ENCODE data around the gene SUFU. TPM values are rescaled to one million over a fixed set of nuclear protein-coding genes. Genes with fewer than 3 reads are reported as not detected.

The SUFU gene
- polyA plus RNA-seq, 2 donors = 2.9 to 6.0 TPM

GRCh38 chr10:102676534-102677315 lies 173.0 kb downstream of the SUFU start:
- no peaks in the 10 kb centered on the region for H3K36me3 ChIP-seq (ENCODE audit: control insufficient read depth in 2 of 2, insufficient read depth in 2 of 2, low read length in 1 of 2)
- WGBS, 2 donors = 76 to 81% methylated on average over 9 of the region's 9 CpGs
- no peaks in the 10 kb centered on the region for H3K9me3 ChIP-seq (ENCODE audit: control insufficient read depth in 2 of 2, insufficient read depth in 1 of 2, low read depth in 1 of 2, low read length in 1 of 2)
- no peak overlapping the region for H3K4me3 ChIP-seq (ENCODE audit: low read depth in 1 of 2, low read length in 2 of 2)
- H3K27me3 ChIP-seq (ENCODE audit: control insufficient read depth in 1 of 2, insufficient read depth in 2 of 2, low read length in 2 of 2) = no peaks in the 10 kb centered on the region
- H3K27ac ChIP-seq (ENCODE audit: low read depth in 2 of 2, low read length in 1 of 2) = peak overlapping the region in 1 of 2 donors; percentile 11
- peaks cover 10 to 14% of the 10 kb centered on the region in 2 donors for H3K4me1 ChIP-seq (ENCODE audit: control insufficient read depth in 2 of 2, insufficient read depth in 2 of 2, low read length in 1 of 2)

GRCh38 chr10:102677331-102678067 lies 173.7 kb downstream of the SUFU start:
- Histone ChIP-seq H3K27me3 (ENCODE audit: control insufficient read depth in 1 of 2, insufficient read depth in 2 of 2, low read length in 2 of 2) (no peaks in the 10 kb centered on the region), H3K36me3 (ENCODE audit: control insufficient read depth in 2 of 2, insufficient read depth in 2 of 2, low read length in 1 of 2) (no peaks in the 10 kb centered on the region), H3K4me3 (ENCODE audit: low read depth in 1 of 2, low read length in 2 of 2) (no peak overlapping the region), H3K4me1 (ENCODE audit: control insufficient read depth in 2 of 2, insufficient read depth in 2 of 2, low read length in 1 of 2) (peaks cover 10 to 14% of the 10 kb centered on the region in 2 donors), H3K27ac (ENCODE audit: low read depth in 2 of 2, low read length in 1 of 2) (peak overlapping the region in 1 of 2 donors; percentile 15), H3K9me3 (ENCODE audit: control insufficient read depth in 2 of 2, insufficient read depth in 1 of 2, low read depth in 1 of 2, low read length in 1 of 2) (no peaks in the 10 kb centered on the region)
- 75 to 78% methylated on average over 9 of the region's 9 CpGs for WGBS, 2 donors

GRCh38 chr10:102678068-102678400 lies 174.3 kb downstream of the SUFU start:
- H3K27ac ChIP-seq (ENCODE audit: low read depth in 2 of 2, low read length in 1 of 2) = peak overlapping the region in 1 of 2 donors; percentile 18
- no peaks in the 10 kb centered on the region for H3K9me3 ChIP-seq (ENCODE audit: control insufficient read depth in 2 of 2, insufficient read depth in 1 of 2, low read depth in 1 of 2, low read length in 1 of 2)
- H3K27me3 ChIP-seq (ENCODE audit: control insufficient read depth in 1 of 2, insufficient read depth in 2 of 2, low read length in 2 of 2) = no peaks in the 10 kb centered on the region
- no peak overlapping the region for H3K4me3 ChIP-seq (ENCODE audit: low read depth in 1 of 2, low read length in 2 of 2)
- H3K36me3 ChIP-seq (ENCODE audit: control insufficient read depth in 2 of 2, insufficient read depth in 2 of 2, low read length in 1 of 2) = no peaks in the 10 kb centered on the region
- H3K4me1 ChIP-seq (ENCODE audit: control insufficient read depth in 2 of 2, insufficient read depth in 2 of 2, low read length in 1 of 2) = peaks cover 9 to 14% of the 10 kb centered on the region in 2 donors
- 70 to 83% methylated on average over 9 of the region's 9 CpGs for WGBS, 2 donors

- Histone ChIP-seq H3K27me3 (ENCODE audit: control insufficient read depth in 1 of 2, insufficient read depth in 2 of 2, low read length in 2 of 2) (no peaks in the 10 kb centered on the region), H3K27ac (ENCODE audit: low read depth in 2 of 2, low read length in 1 of 2) (no peak overlapping the region), H3K36me3 (ENCODE audit: control insufficient read depth in 2 of 2, insufficient read depth in 2 of 2, low read length in 1 of 2) (no peaks in the 10 kb centered on the region), H3K4me3 (ENCODE audit: low read depth in 1 of 2, low read length in 2 of 2) (no peak overlapping the region), H3K4me1 (ENCODE audit: control insufficient read depth in 2 of 2, insufficient read depth in 2 of 2, low read length in 1 of 2) (peaks cover 9 to 14% of the 10 kb centered on the region in 2 donors), H3K9me3 (ENCODE audit: control insufficient read depth in 2 of 2, insufficient read depth in 1 of 2, low read depth in 1 of 2, low read length in 1 of 2) (no peaks in the 10 kb centered on the region)
- 18% methylated on average over 9 of the region's 9 CpGs for WGBS, 2 donors
Observed at GRCh38 chr10:102678842-102679289, 175.1 kb downstream of the SUFU start.

GRCh38 chr10:102679596-102679995 lies 175.8 kb downstream of the SUFU start:
- H3K27me3 ChIP-seq (ENCODE audit: control insufficient read depth in 1 of 2, insufficient read depth in 2 of 2, low read length in 2 of 2) = no peaks in the 10 kb centered on the region
- H3K9me3 ChIP-seq (ENCODE audit: control insufficient read depth in 2 of 2, insufficient read depth in 1 of 2, low read depth in 1 of 2, low read length in 1 of 2) = no peaks in the 10 kb centered on the region
- H3K4me1 ChIP-seq (ENCODE audit: control insufficient read depth in 2 of 2, insufficient read depth in 2 of 2, low read length in 1 of 2) = peaks cover 8 to 9% of the 10 kb centered on the region in 2 donors
- H3K4me3 ChIP-seq (ENCODE audit: low read depth in 1 of 2, low read length in 2 of 2) = no peak overlapping the region
- 93 to 96% methylated on average over 4 of the region's 4 CpGs for WGBS, 2 donors
- no peak overlapping the region for H3K27ac ChIP-seq (ENCODE audit: low read depth in 2 of 2, low read length in 1 of 2)
- H3K36me3 ChIP-seq (ENCODE audit: control insufficient read depth in 2 of 2, insufficient read depth in 2 of 2, low read length in 1 of 2) = no peaks in the 10 kb centered on the region

GRCh38 chr10:102681696-102682095 lies 177.9 kb downstream of the SUFU start:
- no peak overlapping the region for H3K4me3 ChIP-seq (ENCODE audit: low read depth in 1 of 2, low read length in 2 of 2)
- no peaks in the 10 kb centered on the region for H3K27me3 ChIP-seq (ENCODE audit: control insufficient read depth in 1 of 2, insufficient read depth in 2 of 2, low read length in 2 of 2)
- WGBS, 2 donors = 74 to 80% methylated on average over 5 of the region's 5 CpGs
- H3K4me1 ChIP-seq (ENCODE audit: control insufficient read depth in 2 of 2, insufficient read depth in 2 of 2, low read length in 1 of 2) = peaks cover 3 to 4% of the 10 kb centered on the region in 2 donors
- H3K9me3 ChIP-seq (ENCODE audit: control insufficient read depth in 2 of 2, insufficient read depth in 1 of 2, low read depth in 1 of 2, low read length in 1 of 2) = no peaks in the 10 kb centered on the region
- peaks cover 0 to 4% of the 10 kb centered on the region in 2 donors for H3K36me3 ChIP-seq (ENCODE audit: control insufficient read depth in 2 of 2, insufficient read depth in 2 of 2, low read length in 1 of 2)
- H3K27ac ChIP-seq (ENCODE audit: low read depth in 2 of 2, low read length in 1 of 2) = no peak overlapping the region

GRCh38 chr10:102682416-102682815 lies 178.6 kb downstream of the SUFU start:
- Histone ChIP-seq H3K36me3 (ENCODE audit: control insufficient read depth in 2 of 2, insufficient read depth in 2 of 2, low read length in 1 of 2) (peaks cover 0 to 4% of the 10 kb centered on the region in 2 donors), H3K27me3 (ENCODE audit: control insufficient read depth in 1 of 2, insufficient read depth in 2 of 2, low read length in 2 of 2) (no peaks in the 10 kb centered on the region), H3K4me3 (ENCODE audit: low read depth in 1 of 2, low read length in 2 of 2) (no peak overlapping the region), H3K27ac (ENCODE audit: low read depth in 2 of 2, low read length in 1 of 2) (no peak overlapping the region), H3K9me3 (ENCODE audit: control insufficient read depth in 2 of 2, insufficient read depth in 1 of 2, low read depth in 1 of 2, low read length in 1 of 2) (no peaks in the 10 kb centered on the region), H3K4me1 (ENCODE audit: control insufficient read depth in 2 of 2, insufficient read depth in 2 of 2, low read length in 1 of 2) (peaks cover 3 to 4% of the 10 kb centered on the region in 2 donors)
- WGBS, 2 donors = 86 to 88% methylated on average over 7 of the region's 7 CpGs

- no peak overlapping the region for H3K4me3 ChIP-seq (ENCODE audit: low read depth in 1 of 2, low read length in 2 of 2)
- H3K27me3 ChIP-seq (ENCODE audit: control insufficient read depth in 1 of 2, insufficient read depth in 2 of 2, low read length in 2 of 2) = no peaks in the 10 kb centered on the region
- peaks cover 3 to 4% of the 10 kb centered on the region in 2 donors for H3K4me1 ChIP-seq (ENCODE audit: control insufficient read depth in 2 of 2, insufficient read depth in 2 of 2, low read length in 1 of 2)
- H3K27ac ChIP-seq (ENCODE audit: low read depth in 2 of 2, low read length in 1 of 2) = no peak overlapping the region
- H3K9me3 ChIP-seq (ENCODE audit: control insufficient read depth in 2 of 2, insufficient read depth in 1 of 2, low read depth in 1 of 2, low read length in 1 of 2) = no peaks in the 10 kb centered on the region
- WGBS, 2 donors = 89 to 94% methylated on average over 4 of the region's 4 CpGs
- H3K36me3 ChIP-seq (ENCODE audit: control insufficient read depth in 2 of 2, insufficient read depth in 2 of 2, low read length in 1 of 2) = peaks cover 0 to 4% of the 10 kb centered on the region in 2 donors
Observed at GRCh38 chr10:102682981-102683380, 179.2 kb downstream of the SUFU start.

Measured in esophagus (tissue), 2 donors.